ENCODE measurements around the gene CCDC15.

The CCDC15 gene

GRCh38 chr11:125073616-125074483, 119.8 kb downstream of the CCDC15 start:
- Histone ChIP-seq H3K4me1 (ENCODE audit: low read length) (peaks cover 51% of the 10 kb centered on the region), H3K4me3 (ENCODE audit: low read length) (no peak overlapping the region), H3K79me2 (ENCODE audit: low read length) (no peaks in the 10 kb centered on the region), H4K20me1 (ENCODE audit: insufficient read depth, low read length) (no peaks in the 10 kb centered on the region), H3K4me2 (ENCODE audit: low read length) (peak overlapping the region; percentile 82), H3K9me3 (ENCODE audit: insufficient read depth, low read length) (no peaks in the 10 kb centered on the region), H3K27ac (ENCODE audit: low read length) (peak overlapping the region; percentile 4; the same call in 1 of the 2 replicates), H3K36me3 (replicated peaks; ENCODE audit: low read depth, low read length) (peaks cover 8% of the 10 kb centered on the region), H2AFZ (ENCODE audit: low read depth, low read length) (no peak overlapping the region), H3K27me3 (ENCODE audit: low read depth, low read length) (no peaks in the 10 kb centered on the region), H3K9ac (ENCODE audit: low read length) (no peak overlapping the region)
- TF ChIP-seq CTCF (IDR thresholded peaks at IDR 0.05; ENCODE audit: low read depth, low read length) (no peak), EZH2phosphoT487 (IDR thresholded peaks at IDR 0.05; ENCODE audit: low read depth) (no peak)

GRCh38 chr11:125074511-125075241, 120.7 kb downstream of the CCDC15 start:
- H3K27me3 ChIP-seq (ENCODE audit: low read depth, low read length): no peaks in the 10 kb centered on the region
- no peaks in the 10 kb centered on the region for H3K9me3 ChIP-seq (ENCODE audit: insufficient read depth, low read length)
- peaks cover 47% of the 10 kb centered on the region for H3K4me1 ChIP-seq (ENCODE audit: low read length)
- no peak overlapping the region for H3K27ac ChIP-seq (ENCODE audit: low read length)
- TF ChIP-seq CTCF (IDR thresholded peaks at IDR 0.05; ENCODE audit: low read depth, low read length) (no peak), EZH2phosphoT487 (IDR thresholded peaks at IDR 0.05; ENCODE audit: low read depth) (no peak)
- no peak overlapping the region for H3K4me3 ChIP-seq (ENCODE audit: low read length)
- H4K20me1 ChIP-seq (ENCODE audit: insufficient read depth, low read length): no peaks in the 10 kb centered on the region
- no peak overlapping the region for H2AFZ ChIP-seq (ENCODE audit: low read depth, low read length)
- no peaks in the 10 kb centered on the region for H3K79me2 ChIP-seq (ENCODE audit: low read length)
- no peak overlapping the region for H3K4me2 ChIP-seq (ENCODE audit: low read length)
- H3K9ac ChIP-seq (ENCODE audit: low read length): no peak overlapping the region
- H3K36me3 ChIP-seq (replicated peaks; ENCODE audit: low read depth, low read length): peaks cover 8% of the 10 kb centered on the region

- H3K4me1 ChIP-seq (ENCODE audit: low read length): peaks cover 41% of the 10 kb centered on the region
- no peaks in the 10 kb centered on the region for H3K27me3 ChIP-seq (ENCODE audit: low read depth, low read length)
- TF ChIP-seq EZH2phosphoT487 (IDR thresholded peaks at IDR 0.05; ENCODE audit: low read depth) (no peak), CTCF (IDR thresholded peaks at IDR 0.05; ENCODE audit: low read depth, low read length) (no peak)
These were observed 121.2 kb downstream of the CCDC15 start for GRCh38 chr11:125075242-125075625.

GRCh38 chr11:125075900-125076317, 121.9 kb downstream of the CCDC15 start:
- H3K9ac ChIP-seq (ENCODE audit: low read length): no peak overlapping the region
- H3K79me2 ChIP-seq (ENCODE audit: low read length): no peaks in the 10 kb centered on the region
- H4K20me1 ChIP-seq (ENCODE audit: insufficient read depth, low read length): no peaks in the 10 kb centered on the region
- TF ChIP-seq CTCF (IDR thresholded peaks at IDR 0.05; ENCODE audit: low read depth, low read length): no peak
- TF ChIP-seq EZH2phosphoT487 (IDR thresholded peaks at IDR 0.05; ENCODE audit: low read depth): no peak
- H3K36me3 ChIP-seq (replicated peaks; ENCODE audit: low read depth, low read length): peaks cover 8% of the 10 kb centered on the region
- H3K27ac ChIP-seq (ENCODE audit: low read length): no peak overlapping the region
- peaks cover 34% of the 10 kb centered on the region for H3K4me1 ChIP-seq (ENCODE audit: low read length)
- H3K9me3 ChIP-seq (ENCODE audit: insufficient read depth, low read length): no peaks in the 10 kb centered on the region
- H2AFZ ChIP-seq (ENCODE audit: low read depth, low read length): no peak overlapping the region
- no peak overlapping the region for H3K4me2 ChIP-seq (ENCODE audit: low read length)
- H3K27me3 ChIP-seq (ENCODE audit: low read depth, low read length): no peaks in the 10 kb centered on the region
- H3K4me3 ChIP-seq (ENCODE audit: low read length): no peak overlapping the region

More at GRCh38 chr11:125075242-125075625, 121.2 kb downstream of the CCDC15 start:
- Histone ChIP-seq H3K4me2 (ENCODE audit: low read length) (no peak overlapping the region), H2AFZ (ENCODE audit: low read depth, low read length) (no peak overlapping the region), H4K20me1 (ENCODE audit: insufficient read depth, low read length) (no peaks in the 10 kb centered on the region), H3K36me3 (replicated peaks; ENCODE audit: low read depth, low read length) (peaks cover 8% of the 10 kb centered on the region), H3K4me3 (ENCODE audit: low read length) (no peak overlapping the region), H3K9ac (ENCODE audit: low read length) (no peak overlapping the region), H3K79me2 (ENCODE audit: low read length) (no peaks in the 10 kb centered on the region), H3K27ac (ENCODE audit: low read length) (no peak overlapping the region), H3K9me3 (ENCODE audit: insufficient read depth, low read length) (no peaks in the 10 kb centered on the region)
